Ishikawa (cell line): ENCODE results near the gene NHLRC4.

Experiments
- CEBPB ChIP-seq: IDR thresholded peaks from 2 replicates; pipeline ENCODE4 v1.6.1; 2012
- CREB1 ChIP-seq: IDR thresholded peaks from 2 replicates; pipeline ENCODE4 v1.6.1; 2012; ENCODE audit warnings: low read depth
- EGR1 ChIP-seq: IDR thresholded peaks from 2 replicates; pipeline ENCODE4 v1.6.1; 2012
- EP300 ChIP-seq: IDR thresholded peaks from 2 replicates; pipeline ENCODE4 v1.6.1; 2012; ENCODE audit warnings: borderline replicate concordance
- FOXM1 ChIP-seq: IDR thresholded peaks from 2 replicates; pipeline ENCODE4 v1.6.1; 2012; ENCODE audit warnings: low read depth, borderline replicate concordance
- NFIC ChIP-seq: IDR thresholded peaks from 2 replicates; pipeline ENCODE4 v1.6.1; 2012
- RAD21 ChIP-seq: IDR thresholded peaks from 2 replicates; pipeline ENCODE4 v1.6.1; 2012; ENCODE audit warnings: low read depth
- REST ChIP-seq: IDR thresholded peaks from 2 replicates; pipeline ENCODE4 v1.6.1; 2012; ENCODE audit warnings: low read depth, mild to moderate bottlenecking
- TAF1 ChIP-seq: IDR thresholded peaks from 2 replicates; pipeline ENCODE4 v1.6.1; 2012; ENCODE audit warnings: low read depth, mild to moderate bottlenecking
- TCF12 ChIP-seq: IDR thresholded peaks from 2 replicates; pipeline ENCODE4 v1.6.1; 2012; ENCODE audit warnings: low read depth
- TEAD4 ChIP-seq: IDR thresholded peaks from 2 replicates; pipeline ENCODE4 v1.6.1; 2012
- YY1 ChIP-seq: IDR thresholded peaks from 2 replicates; pipeline ENCODE4 v1.6.1; 2012; ENCODE audit warnings: low read depth
- ZBTB7A ChIP-seq: IDR thresholded peaks from 2 replicates; pipeline ENCODE4 v1.6.1; 2012; ENCODE audit warnings: low read depth
- TF ChIP-seq, protein P1 (sequence below): IDR thresholded peaks from 2 replicates; pipeline ENCODE4 v1.6.1; 2012
- TF ChIP-seq, protein P2 (sequence below): IDR thresholded peaks from 2 replicates; pipeline ENCODE4 v1.6.1; 2012

The NHLRC4 gene

DNA sequence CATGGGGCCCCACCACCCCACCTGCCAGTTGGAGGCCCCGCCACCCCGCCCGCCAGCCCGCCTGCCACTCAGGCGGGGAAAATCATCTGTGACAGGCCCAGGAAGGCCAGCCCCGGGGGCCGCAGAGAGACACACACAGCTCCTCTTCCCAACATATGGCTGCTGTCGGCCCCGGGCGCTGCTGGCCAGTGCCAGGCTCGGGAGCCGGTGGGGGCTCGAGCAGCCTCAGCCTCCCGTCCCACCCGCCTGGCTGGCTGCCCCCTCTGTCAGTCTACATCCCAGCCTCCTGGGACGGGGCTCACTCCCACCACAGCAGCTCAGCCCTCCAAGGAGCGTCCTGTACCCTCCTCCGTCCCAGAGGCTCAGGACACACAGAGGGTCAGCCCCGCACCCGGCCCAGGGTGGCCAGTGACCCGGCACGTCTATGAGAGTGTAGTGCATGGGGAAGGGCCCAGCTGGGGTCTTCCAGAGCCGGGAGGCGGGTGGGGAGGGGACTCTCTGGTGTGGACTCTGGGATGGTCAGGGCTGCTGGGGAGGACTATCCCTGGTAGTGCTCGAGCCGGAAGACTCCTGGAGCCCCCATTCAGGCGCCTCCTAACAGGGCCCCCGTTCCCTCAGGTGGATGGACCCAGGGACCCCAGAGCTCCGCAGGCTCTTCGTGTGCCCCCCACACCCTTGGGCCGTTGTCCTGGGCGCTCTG lies 10.2 kb upstream of the NHLRC4 start:
- TF ChIP-seq, protein P1, sequence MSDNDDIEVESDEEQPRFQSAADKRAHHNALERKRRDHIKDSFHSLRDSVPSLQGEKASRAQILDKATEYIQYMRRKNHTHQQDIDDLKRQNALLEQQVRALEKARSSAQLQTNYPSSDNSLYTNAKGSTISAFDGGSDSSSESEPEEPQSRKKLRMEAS: no peak
- TF ChIP-seq TAF1 (no peak), REST (no peak), TEAD4 (no peak), CREB1 (no peak), EGR1 (no peak), NFIC (no peak), RAD21 (no peak), ZBTB7A (no peak), FOXM1 (no peak), YY1 (no peak), TCF12 (no peak)

DNA sequence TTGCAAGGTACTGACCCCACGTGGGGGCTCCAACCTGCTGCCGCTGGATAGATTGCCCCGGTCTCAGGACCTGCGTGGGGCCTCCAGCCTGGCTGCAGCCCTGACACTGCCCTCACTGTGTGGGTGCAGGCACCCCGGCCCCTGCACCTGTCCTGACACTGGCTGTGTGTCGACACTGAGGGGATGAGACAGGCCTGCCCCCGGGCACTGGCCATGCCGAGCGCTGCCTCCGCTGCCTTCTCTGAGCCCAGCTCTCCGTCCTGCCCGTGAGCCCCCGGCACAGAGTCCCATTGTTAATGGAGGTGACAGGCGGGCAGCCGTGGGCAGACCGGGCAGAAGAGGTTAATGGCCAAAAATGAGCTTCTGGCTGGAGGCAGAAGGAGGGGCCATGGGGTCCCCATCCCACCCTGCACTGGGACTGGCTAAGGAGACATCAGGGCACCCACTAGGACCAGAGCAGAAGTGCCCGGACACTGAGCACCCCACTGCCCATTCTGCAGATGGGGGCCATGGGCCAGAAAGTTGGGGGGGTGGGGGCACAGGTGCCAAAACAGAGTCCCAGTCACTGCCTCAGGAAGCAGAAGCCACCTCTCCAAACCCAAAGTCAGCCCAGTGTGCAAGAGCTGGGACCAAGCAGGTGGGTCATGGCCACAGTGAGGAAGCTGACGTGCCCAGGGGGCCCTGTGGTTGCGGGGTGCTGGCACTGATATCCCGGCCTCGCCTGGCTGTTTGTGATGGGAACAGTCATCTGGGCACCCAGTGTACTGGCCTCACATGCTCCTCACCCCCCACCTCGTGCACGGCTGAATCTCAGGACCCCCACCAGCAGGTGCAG lies 9.1 kb upstream of the NHLRC4 start:
- TF ChIP-seq, protein P1: no peak
- TF ChIP-seq TCF12: no peak
- TF ChIP-seq EGR1: no peak
- TF ChIP-seq FOXM1: no peak
- no peak for TF ChIP-seq REST
- no peak for TF ChIP-seq CEBPB
- no peak for TF ChIP-seq NFIC
- TF ChIP-seq CREB1: no peak
- TF ChIP-seq EP300: no peak

GRCh38 chr16:558298-559020 lies 8.3 kb upstream of the NHLRC4 start:
- no peak for TF ChIP-seq TAF1
- TF ChIP-seq NFIC: no peak
- TF ChIP-seq YY1: no peak
- TF ChIP-seq, protein P1: no peak
- TF ChIP-seq TEAD4: no peak
- TF ChIP-seq, protein P2, sequence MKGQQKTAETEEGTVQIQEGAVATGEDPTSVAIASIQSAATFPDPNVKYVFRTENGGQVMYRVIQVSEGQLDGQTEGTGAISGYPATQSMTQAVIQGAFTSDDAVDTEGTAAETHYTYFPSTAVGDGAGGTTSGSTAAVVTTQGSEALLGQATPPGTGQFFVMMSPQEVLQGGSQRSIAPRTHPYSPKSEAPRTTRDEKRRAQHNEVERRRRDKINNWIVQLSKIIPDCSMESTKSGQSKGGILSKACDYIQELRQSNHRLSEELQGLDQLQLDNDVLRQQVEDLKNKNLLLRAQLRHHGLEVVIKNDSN: 0 out of 2 replicates have a peak, but pooled peaks have one; percentile 23
- no peak for TF ChIP-seq EP300
- TF ChIP-seq TCF12: no peak

DNA sequence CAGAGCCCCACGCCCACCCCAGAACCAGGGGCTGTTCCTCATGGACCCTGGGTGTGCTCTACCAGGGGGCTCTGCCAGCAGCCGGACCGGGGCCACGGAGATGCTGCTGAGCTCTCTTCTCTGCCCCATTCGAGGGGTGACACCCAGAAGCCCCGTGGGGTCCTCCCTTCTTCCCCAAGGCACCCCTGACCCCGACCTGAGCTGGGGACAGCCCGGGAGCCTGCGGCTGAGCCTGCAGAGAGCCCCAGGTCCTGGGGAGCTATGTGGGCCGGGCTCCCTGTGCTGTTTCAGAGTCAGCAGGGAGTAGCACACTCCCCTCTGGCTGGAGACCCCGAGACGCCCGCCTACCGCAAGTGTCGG lies 7.8 kb upstream of the NHLRC4 start:
- TF ChIP-seq TEAD4 (no peak), CEBPB (no peak), TAF1 (no peak), EGR1 (no peak), RAD21 (no peak), ZBTB7A (no peak), FOXM1 (no peak), REST (no peak), NFIC (no peak)
- TF ChIP-seq, protein P1: no peak
